ENCODE data around the gene TTC34.

Gene TTC34

GRCh38 chr1:2829846-2830615, 28.5 kb upstream of the TTC34 start:
- no peak for DNase-seq

- DNase-seq, result no peak
Observed at GRCh38 chr1:2828586-2829250, 27.2 kb upstream of the TTC34 start.

- DNase-seq, result no peak
Observed at GRCh38 chr1:2826736-2827292, 25.3 kb upstream of the TTC34 start.

DNA sequence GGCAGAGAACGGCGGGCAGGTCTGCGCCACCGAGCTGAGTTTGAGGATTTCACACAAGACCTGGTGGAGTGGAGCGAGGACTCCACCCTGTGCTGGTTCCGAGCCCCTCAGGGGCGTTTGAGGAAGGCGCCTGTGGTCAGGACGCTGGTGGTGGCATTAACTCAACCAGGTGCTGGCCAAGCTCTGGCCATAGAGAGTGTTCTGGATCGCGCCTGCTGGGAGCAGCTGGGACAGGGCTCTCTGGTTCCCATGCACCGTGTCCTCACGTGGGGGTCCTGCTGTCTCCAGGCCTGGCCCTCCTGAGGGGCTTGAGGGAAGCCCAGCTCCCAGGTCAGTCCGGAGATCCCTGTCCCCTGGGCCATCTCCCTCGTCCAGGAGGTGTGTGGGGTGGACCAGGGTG, 24.8 kb upstream of the TTC34 start:
- DNase-seq, result no peak

DNA sequence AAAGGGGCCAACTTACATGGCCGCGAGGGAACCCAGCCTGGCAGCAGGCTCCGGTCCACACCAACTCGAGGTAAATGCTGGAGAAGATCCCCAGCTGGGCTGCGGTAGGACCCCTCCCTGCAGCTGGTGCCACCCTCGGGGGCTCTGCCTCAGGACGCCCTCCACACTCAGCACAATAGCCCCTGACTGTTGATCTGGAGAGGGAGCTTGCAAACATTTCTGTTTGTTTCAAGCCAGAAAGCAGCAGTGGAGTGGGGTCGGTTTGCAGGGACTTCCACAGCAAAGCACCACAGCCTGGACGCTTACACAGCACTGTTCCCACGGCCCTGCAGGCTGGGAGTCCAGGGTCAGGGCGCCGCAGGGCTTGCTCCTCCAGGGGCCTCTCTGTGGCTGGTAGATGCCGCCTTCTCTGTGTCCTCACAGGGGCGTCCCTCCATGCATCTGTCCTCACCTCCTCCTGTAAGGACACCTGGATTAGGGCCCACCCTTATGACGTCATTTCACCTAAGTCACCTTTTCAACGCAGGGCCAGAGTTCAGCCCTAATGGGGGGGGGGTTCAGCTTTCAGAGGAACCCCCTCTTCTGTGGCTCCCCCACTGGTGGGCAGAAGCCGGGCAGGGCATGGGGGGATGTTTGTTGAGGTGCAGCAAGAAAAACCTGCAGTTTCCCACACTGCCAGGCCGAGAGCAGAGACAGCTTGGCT, 24.1 kb upstream of the TTC34 start:
- no peak for DNase-seq

- no peak for DNase-seq
Observed at GRCh38 chr1:2824999-2825398, 23.5 kb upstream of the TTC34 start.

GRCh38 chr1:2823921-2824610, 22.6 kb upstream of the TTC34 start:
- DNase-seq, result no peak

GRCh38 chr1:2822621-2823145, 21.2 kb upstream of the TTC34 start:
- DNase-seq, result no peak

- peak; percentile 46 for DNase-seq
Observed at GRCh38 chr1:2821966-2822620, 20.6 kb upstream of the TTC34 start.

GRCh38 chr1:2821373-2821955, 20.0 kb upstream of the TTC34 start:
- DNase-seq, result no peak

- no peak for DNase-seq
Observed at GRCh38 chr1:2820731-2821372, 19.4 kb upstream of the TTC34 start.

- no peak for DNase-seq
Observed at GRCh38 chr1:2819831-2820730, 18.6 kb upstream of the TTC34 start.

GRCh38 chr1:2819429-2819828, 17.9 kb upstream of the TTC34 start:
- no peak for DNase-seq

GRCh38 chr1:2817784-2818564, 16.5 kb upstream of the TTC34 start:
- no peak for DNase-seq

GRCh38 chr1:2816786-2817185, 15.3 kb upstream of the TTC34 start:
- DNase-seq, result no peak

DNA sequence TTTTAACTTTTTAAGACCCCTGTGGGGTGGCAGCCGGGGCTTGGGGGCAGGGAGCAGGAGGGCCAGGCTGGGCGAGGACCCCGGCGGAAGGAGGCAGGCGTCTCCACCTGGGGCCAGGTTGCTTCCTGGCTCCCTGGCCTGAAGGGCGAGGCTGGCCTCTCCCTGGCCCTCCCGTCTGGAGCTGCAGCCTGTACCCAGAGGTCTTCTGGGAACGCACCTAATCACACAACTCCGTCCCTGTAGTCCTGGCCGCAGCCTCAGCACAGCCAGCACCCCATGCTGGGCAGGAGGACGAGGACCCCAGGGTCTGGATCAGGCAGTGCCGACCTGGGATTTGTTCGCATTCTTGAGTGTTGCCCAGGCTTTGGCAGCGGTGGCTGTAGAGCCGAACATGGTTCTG, 14.1 kb upstream of the TTC34 start:
- DNase-seq, result no peak

DNA sequence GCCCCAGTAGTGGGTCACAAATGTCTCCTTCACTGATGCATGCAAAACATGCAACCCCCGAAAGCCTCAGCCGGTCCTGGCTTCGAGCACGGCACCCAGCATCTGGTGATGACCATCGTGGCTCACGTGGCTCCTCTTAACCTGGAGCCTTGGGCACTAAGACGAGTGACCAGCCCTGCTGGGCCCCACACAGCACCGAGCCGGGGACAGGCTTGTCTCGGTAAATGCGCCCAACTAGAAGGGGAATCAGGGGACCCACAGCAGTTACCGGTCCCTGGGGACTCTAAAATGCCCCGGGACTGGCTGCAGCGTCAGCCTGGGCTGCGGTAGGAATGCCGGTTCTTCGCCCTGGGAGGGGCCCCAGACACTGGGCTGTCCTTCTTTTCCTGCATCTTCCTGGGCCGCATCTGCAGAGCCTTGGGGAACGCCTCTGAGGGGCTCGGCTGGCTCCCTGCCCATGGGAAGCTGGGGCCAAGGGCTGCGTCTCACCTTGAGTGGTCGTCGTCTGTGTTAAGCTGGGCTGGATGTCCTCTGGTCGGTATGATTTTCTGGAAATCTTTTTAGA, 13.1 kb upstream of the TTC34 start:
- no peak for DNase-seq

GRCh38 chr1:2812939-2813653, 11.6 kb upstream of the TTC34 start:
- DNase-seq, result no peak

All from activated CD4-positive, CD25-positive, alpha-beta regulatory T cell treated with anti-CD3 and anti-CD28 coated beads, Interleukin-2, amount 50 U/mL, for 72 hours (primary cell).